GM18505 (cell line): Measurements from ENCODE around the gene TMEM131L.
"Not testable (repeated sequence)": the region's sequence is repeated elsewhere in the genome, so short reads cannot be mapped to it uniquely, and the experiment has no call there.

Experiments
- ATAC-seq: cut with Tn5 transposase; IDR thresholded peaks from one replicate; pipeline ENCODE4 v1.9.1; 2021; ENCODE audit not compliant: unreplicated experiment
- POLR2A ChIP-seq: IDR thresholded peaks from 4 replicates; pipeline ENCODE4 v1.6.1; 2011; ENCODE audit warnings: borderline replicate concordance; ENCODE audit not compliant: insufficient read depth, insufficient read length; ENCODE audit errors: extremely low read depth

Gene TMEM131L

GRCh38 chr4:153553155-153553818, 87.1 kb downstream of the TMEM131L start:
- ATAC-seq, result no peak
- no peak for TF ChIP-seq POLR2A

GRCh38 chr4:153553819-153554170, 87.6 kb downstream of the TMEM131L start:
- no peak for TF ChIP-seq POLR2A
- no peak for ATAC-seq

- no peak for TF ChIP-seq POLR2A
- ATAC-seq, result no peak
These were observed 89.7 kb downstream of the TMEM131L start for GRCh38 chr4:153555730-153556434.

DNA sequence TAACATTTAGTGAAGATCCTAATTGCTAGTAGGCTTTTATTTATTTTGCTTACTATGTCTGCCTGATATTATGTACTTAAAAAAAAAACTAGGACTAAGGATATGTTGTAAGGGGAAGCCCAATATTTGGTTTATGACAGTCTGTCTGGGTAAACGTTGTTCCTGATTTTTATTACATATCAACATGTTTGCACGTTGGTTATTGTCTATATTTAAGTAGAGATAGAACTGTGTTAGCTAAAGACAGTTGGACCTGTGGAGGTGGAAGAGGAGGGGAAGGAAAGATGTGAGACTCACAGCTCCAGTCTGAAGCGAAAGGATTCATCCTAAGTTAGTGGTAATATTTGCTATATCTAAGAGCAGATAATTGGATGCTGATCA, 90.3 kb downstream of the TMEM131L start:
- ATAC-seq, result no peak
- TF ChIP-seq POLR2A, result no peak

GRCh38 chr4:153560908-153561307, 94.7 kb downstream of the TMEM131L start:
- ATAC-seq, result no peak
- no peak for TF ChIP-seq POLR2A

DNA sequence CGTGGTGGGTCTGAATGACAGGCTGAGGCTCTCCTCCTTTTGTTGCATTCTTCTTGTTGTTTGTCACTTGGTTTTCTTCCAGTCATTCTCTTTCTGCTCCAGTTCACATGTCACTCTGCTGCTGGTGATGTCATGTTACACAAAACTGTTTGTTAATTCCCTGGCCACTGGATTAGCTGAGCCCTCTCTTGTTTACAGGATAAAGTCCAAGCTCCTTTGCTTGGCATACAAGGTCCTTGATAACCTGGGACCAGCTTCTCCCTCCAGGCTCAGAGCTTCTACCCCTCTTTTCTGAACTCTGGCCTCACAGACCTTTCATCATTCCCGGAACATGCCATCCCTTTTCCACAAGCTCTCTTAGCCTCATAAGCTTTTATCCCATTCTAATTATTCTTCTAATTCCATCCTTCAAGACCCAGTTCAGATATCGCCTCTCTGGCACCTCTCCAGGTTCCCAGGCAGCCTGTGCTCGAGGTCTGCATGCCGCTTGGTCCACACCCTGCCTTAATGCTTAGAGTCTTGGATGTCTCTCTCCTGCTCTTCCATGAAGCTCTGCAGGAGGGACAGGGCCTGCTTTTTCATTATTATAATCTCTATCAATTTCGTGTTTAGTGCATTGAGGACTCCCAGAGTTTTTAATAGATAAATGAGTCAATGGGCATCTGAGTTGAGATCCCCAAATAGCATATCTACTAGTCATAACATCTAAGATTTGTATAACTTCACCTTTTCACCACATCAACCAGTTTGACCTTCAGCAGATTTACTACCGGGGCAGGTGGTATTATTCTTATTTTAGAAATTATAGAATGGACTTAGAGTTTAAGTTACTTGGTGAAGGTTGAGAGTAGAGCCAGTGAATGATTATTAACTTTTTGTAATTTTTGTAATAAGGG, 98.7 kb downstream of the TMEM131L start:
- no peak for ATAC-seq
- TF ChIP-seq POLR2A, result no peak

- no peak for ATAC-seq
- no peak for TF ChIP-seq POLR2A
These were observed 100.5 kb downstream of the TMEM131L start for GRCh38 chr4:153566631-153567150.

GRCh38 chr4:153567660-153568059, 101.5 kb downstream of the TMEM131L start:
- ATAC-seq, result not testable (repeated sequence)

GRCh38 chr4:153570228-153570973, 104.2 kb downstream of the TMEM131L start:
- peak; percentile 41 for TF ChIP-seq POLR2A
- peak; percentile 59 for ATAC-seq

- no peak for TF ChIP-seq POLR2A
- no peak for ATAC-seq
These were observed 104.9 kb downstream of the TMEM131L start for GRCh38 chr4:153571006-153571545.

DNA sequence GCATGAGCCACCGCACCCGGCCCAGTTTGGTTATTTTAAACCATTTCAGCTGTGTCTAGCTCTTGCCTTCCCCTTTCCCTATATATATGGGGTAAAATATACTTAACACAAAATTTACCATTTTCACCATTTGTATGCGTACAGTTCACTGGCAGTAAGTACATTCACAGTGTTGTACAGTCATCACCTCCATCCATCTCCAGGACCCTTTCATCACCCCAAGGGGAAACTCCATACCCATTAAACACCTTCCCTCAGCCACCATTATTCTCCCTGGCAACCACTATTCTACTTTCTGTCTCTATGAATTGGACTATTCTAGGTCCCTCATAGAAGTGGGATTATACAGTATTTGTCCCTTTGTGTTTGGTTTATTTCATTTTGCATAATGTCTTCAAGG, 106.4 kb downstream of the TMEM131L start:
- TF ChIP-seq POLR2A, result no peak
- ATAC-seq, result no peak

DNA sequence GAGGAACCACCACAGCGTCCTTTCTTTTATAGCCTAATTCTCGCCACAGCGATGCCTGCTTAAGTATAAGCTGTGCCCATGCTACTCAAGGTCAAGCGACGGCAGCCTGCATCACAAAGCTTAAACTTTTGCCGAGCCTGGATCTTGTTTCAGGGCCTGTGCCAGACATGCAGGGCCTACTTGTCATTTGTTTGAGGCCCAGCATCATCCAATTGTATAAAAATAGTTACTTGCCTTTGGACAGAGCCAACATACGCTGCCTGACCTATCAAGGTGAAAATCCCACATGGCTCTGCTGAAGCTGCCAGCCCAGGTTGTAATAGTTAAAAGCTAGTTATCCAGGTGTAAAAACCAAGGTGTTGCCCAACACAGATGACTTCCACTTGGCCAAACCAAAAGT, 107.1 kb downstream of the TMEM131L start:
- TF ChIP-seq POLR2A, result no peak
- no peak for ATAC-seq
